HuH-7.5 (cell line): ENCODE results near the gene PDK3.

ENCODE experiments used
- DNase-seq: peaks from one replicate; pipeline ENCODE4 v3.0.0; 2011; ENCODE audit warnings: low spot score

The PDK3 gene

GRCh38 chrX:24561121-24561520 lies 96.0 kb downstream of the PDK3 start:
- peak; percentile 9 for DNase-seq

GRCh38 chrX:24563291-24564010 lies 98.4 kb downstream of the PDK3 start:
- no peak for DNase-seq

GRCh38 chrX:24566240-24566639 lies 101.2 kb downstream of the PDK3 start:
- no peak for DNase-seq

GRCh38 chrX:24567169-24567568 lies 102.1 kb downstream of the PDK3 start:
- no peak for DNase-seq

GRCh38 chrX:24574743-24575142 lies 109.7 kb downstream of the PDK3 start:
- no peak for DNase-seq

GRCh38 chrX:24575496-24575895 lies 110.4 kb downstream of the PDK3 start:
- DNase-seq: no peak

GRCh38 chrX:24577091-24577490 lies 112.0 kb downstream of the PDK3 start:
- DNase-seq: no peak
